Neural cell (in vitro differentiated cells): Measurements from ENCODE around the gene MYBPC2. TPM values are rescaled to one million over a fixed set of nuclear protein-coding genes. Genes with fewer than 3 reads are reported as not detected.

Experiments
- H2AFZ ChIP-seq: fragments of 200-600, 300-800 bp; sonication (generic), shearing (Covaris generic); 2 replicates; pipeline ENCODE4 v1.6.0; 2014; ENCODE audit warnings: low read depth, mild to moderate bottlenecking, antibody characterized with exemption, low read length, moderate library complexity
- H3F3A ChIP-seq: fragments of 200-600 bp; shearing (Covaris generic); 2 replicates; pipeline ENCODE4 v1.6.1; 2016; ENCODE audit warnings: mild to moderate bottlenecking, moderate library complexity, mixed read lengths, antibody characterized with exemption, low read length; ENCODE audit not compliant: insufficient read depth, poor library complexity, severe bottlenecking
- H3K27ac ChIP-seq: fragments of 200-600, 300-800 bp; sonication (generic), shearing (Covaris generic); 2 replicates; pipeline ENCODE4 v1.5.1; 2014; ENCODE audit warnings: mild to moderate bottlenecking, low read length, moderate library complexity
- H3K27me3 ChIP-seq: fragments of 300-800, 200-600 bp; sonication (generic), shearing (Covaris generic); 2 replicates; pipeline ENCODE4 v1.6.0; 2014; ENCODE audit warnings: mild to moderate bottlenecking, low read depth, low read length, moderate library complexity; ENCODE audit not compliant: insufficient read depth
- H3K36me3 ChIP-seq: fragments of 300-800, 200-600 bp; sonication (generic), shearing (Covaris generic); 2 replicates; pipeline ENCODE4 v1.5.1; 2014; ENCODE audit warnings: mild to moderate bottlenecking, antibody characterized with exemption, low read length, moderate library complexity; ENCODE audit not compliant: insufficient read depth
- H3K4me2 ChIP-seq: fragments of 300-800, 200-600 bp; sonication (generic), shearing (Covaris generic); 2 replicates; pipeline ENCODE4 v1.6.0; 2014; ENCODE audit warnings: mild to moderate bottlenecking, low read length
- H3K4me3 ChIP-seq: fragments of 300-800, 200-600 bp; sonication (generic), shearing (Covaris generic); 2 replicates; pipeline ENCODE4 v1.5.1; 2014; ENCODE audit warnings: mild to moderate bottlenecking, low read length, moderate library complexity
- H3K79me2 ChIP-seq: fragments of 200-600 bp; shearing (Covaris generic); replicated peaks from 2 replicates; pipeline ENCODE4 v1.6.0; 2014; ENCODE audit warnings: mild to moderate bottlenecking, low read length, moderate library complexity; ENCODE audit not compliant: insufficient read depth
- H3K9ac ChIP-seq: fragments of 300-800, 200-600 bp; sonication (generic), shearing (Covaris generic); 2 replicates; pipeline ENCODE4 v1.6.1; 2016; ENCODE audit warnings: mild to moderate bottlenecking, low read length, mixed read lengths
- H3K9me2 ChIP-seq: fragments of 200-600 bp; shearing (Covaris generic); 2 replicates; pipeline ENCODE4 v1.6.1; 2016; ENCODE audit warnings: mild to moderate bottlenecking, low read length, mixed read lengths; ENCODE audit not compliant: insufficient read depth
- H3K9me3 ChIP-seq: fragments of 200-600, 300-800 bp; sonication (generic), shearing (Covaris generic); 2 replicates; pipeline ENCODE4 v1.6.1; 2016; ENCODE audit warnings: mild to moderate bottlenecking, mixed run types, low read length, moderate library complexity, mixed read lengths
- H4K20me1 ChIP-seq: fragments of 200-600 bp; shearing (Covaris generic); 2 replicates; pipeline ENCODE4 v1.6.1; 2016; ENCODE audit warnings: mild to moderate bottlenecking, mixed run types; ENCODE audit not compliant: insufficient read depth
- EP300 ChIP-seq: fragments of 450-650 bp; conservative IDR thresholded peaks from 2 replicates; pipeline ENCODE4 v1.6.1; 2014; ENCODE audit warnings: antibody characterized with exemption, mild to moderate bottlenecking, moderate library complexity; ENCODE audit not compliant: poor library complexity, severe bottlenecking
- EZH2 ChIP-seq: fragments of 200-600, 300-800 bp; shearing (Covaris generic), sonication (generic); IDR thresholded peaks from 2 replicates; pipeline ENCODE4 v1.6.1; 2014; ENCODE audit warnings: antibody characterized with exemption, low read length, borderline replicate concordance, mild to moderate bottlenecking; ENCODE audit not compliant: insufficient read depth, poor library complexity, severe bottlenecking
- MXI1 ChIP-seq: fragments of 450-650 bp; conservative IDR thresholded peaks from 2 replicates; pipeline ENCODE4 v1.6.1; 2014; ENCODE audit warnings: antibody characterized with exemption, mild to moderate bottlenecking; ENCODE audit not compliant: poor library complexity, severe bottlenecking
- POLR2AphosphoS5 ChIP-seq: IDR thresholded peaks from 2 replicates; pipeline ENCODE4 v1.6.1; 2012
- RAD21 ChIP-seq: fragments of 450-650 bp; conservative IDR thresholded peaks from 2 replicates; pipeline ENCODE4 v1.6.1; 2014; ENCODE audit warnings: antibody characterized with exemption, mild to moderate bottlenecking, moderate library complexity
- SMC3 ChIP-seq: fragments of 450-650 bp; conservative IDR thresholded peaks from 2 replicates; pipeline ENCODE4 v1.6.1; 2014; ENCODE audit warnings: antibody characterized with exemption, mild to moderate bottlenecking, moderate library complexity; ENCODE audit not compliant: poor library complexity
- TAF1 ChIP-seq: IDR thresholded peaks from 2 replicates; pipeline ENCODE4 v1.6.1; 2012; ENCODE audit warnings: low read depth
- polyA plus RNA-seq: library from polyadenylated mRNA; depleted of rRNA; stranded (reverse); fragments of >200 nt; gene quantifications from 2 replicates; pipeline ENCODE4 v1.2.3, GENCODE V29; 2014
- TF ChIP-seq, protein P1 (sequence below): IDR thresholded peaks from 2 replicates; pipeline ENCODE4 v1.6.1; 2012; ENCODE audit warnings: borderline replicate concordance
- TF ChIP-seq, protein P2 (sequence below): fragments of 450-650 bp; IDR thresholded peaks from 2 replicates; pipeline ENCODE4 v1.5.1; 2014; ENCODE audit warnings: antibody characterized with exemption, mild to moderate bottlenecking, moderate library complexity; ENCODE audit not compliant: poor library complexity, severe bottlenecking

Gene MYBPC2
- polyA plus RNA-seq, 1 donor from 2014 or later: not detected

DNA sequence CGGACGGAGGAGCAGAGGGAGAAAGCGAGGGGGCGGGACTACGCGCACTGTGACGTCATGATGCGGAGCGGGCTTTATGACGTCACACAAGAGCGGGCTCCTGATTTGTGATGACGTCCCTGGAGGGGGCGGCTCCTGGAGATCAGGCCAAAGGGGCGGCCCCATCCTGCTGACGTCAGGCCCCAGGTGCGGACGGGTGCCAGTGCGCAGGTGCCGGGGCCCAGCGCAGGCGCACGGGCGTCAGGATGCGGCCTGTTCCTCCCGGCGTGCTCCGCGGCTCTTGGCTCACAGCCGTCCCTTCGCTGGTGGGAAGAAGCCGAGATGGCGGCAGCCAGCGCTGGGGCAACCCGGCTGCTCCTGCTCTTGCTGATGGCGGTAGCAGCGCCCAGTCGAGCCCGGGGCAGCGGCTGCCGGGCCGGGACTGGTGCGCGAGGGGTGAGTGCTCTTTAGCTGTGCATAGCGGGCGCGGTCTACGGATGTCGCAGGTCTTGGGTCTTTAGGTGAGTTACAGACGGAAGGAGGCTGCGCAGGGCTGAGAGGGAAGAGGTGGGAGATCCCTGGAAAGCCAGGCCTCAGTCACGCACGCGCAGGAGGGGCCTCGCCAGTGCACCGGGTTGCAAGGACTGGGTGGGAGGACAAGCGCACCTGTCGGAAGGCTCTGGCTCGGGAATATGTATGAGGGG lies 43.7 kb downstream of the MYBPC2 start, which contains the start of the genes EMC10 and GARIN5A:
Gene EMC10 (plus strand): TSS at position 284 of the 683 bp plus-strand sequence. CDS start 38 bp downstream, at position 322.
Gene GARIN5A (minus strand): TSS at position 625 of the 683 bp plus-strand sequence. CDS start 460 bp downstream, at position 165.
- H3F3A ChIP-seq: peaks cover 3% of the 10 kb centered on the region
- no peaks in the 10 kb centered on the region for H4K20me1 ChIP-seq
- peak within 1 kb of the TSS; percentile 98 for H3K27ac ChIP-seq
- H3K4me3 ChIP-seq: peak within 1 kb of the TSS; percentile 91
- H3K27me3 ChIP-seq: no peaks in the 10 kb centered on the region
- no peaks in the 10 kb centered on the region for H3K9me3 ChIP-seq
- peak within 1 kb of the TSS; percentile 98 for H3K9ac ChIP-seq
- H3K9me2 ChIP-seq: no peaks in the 10 kb centered on the region
- H3K4me2 ChIP-seq: peak within 1 kb of the TSS; percentile 59
- peaks cover 21% of the 10 kb centered on the region for H3K79me2 ChIP-seq
- TF ChIP-seq, protein P1, sequence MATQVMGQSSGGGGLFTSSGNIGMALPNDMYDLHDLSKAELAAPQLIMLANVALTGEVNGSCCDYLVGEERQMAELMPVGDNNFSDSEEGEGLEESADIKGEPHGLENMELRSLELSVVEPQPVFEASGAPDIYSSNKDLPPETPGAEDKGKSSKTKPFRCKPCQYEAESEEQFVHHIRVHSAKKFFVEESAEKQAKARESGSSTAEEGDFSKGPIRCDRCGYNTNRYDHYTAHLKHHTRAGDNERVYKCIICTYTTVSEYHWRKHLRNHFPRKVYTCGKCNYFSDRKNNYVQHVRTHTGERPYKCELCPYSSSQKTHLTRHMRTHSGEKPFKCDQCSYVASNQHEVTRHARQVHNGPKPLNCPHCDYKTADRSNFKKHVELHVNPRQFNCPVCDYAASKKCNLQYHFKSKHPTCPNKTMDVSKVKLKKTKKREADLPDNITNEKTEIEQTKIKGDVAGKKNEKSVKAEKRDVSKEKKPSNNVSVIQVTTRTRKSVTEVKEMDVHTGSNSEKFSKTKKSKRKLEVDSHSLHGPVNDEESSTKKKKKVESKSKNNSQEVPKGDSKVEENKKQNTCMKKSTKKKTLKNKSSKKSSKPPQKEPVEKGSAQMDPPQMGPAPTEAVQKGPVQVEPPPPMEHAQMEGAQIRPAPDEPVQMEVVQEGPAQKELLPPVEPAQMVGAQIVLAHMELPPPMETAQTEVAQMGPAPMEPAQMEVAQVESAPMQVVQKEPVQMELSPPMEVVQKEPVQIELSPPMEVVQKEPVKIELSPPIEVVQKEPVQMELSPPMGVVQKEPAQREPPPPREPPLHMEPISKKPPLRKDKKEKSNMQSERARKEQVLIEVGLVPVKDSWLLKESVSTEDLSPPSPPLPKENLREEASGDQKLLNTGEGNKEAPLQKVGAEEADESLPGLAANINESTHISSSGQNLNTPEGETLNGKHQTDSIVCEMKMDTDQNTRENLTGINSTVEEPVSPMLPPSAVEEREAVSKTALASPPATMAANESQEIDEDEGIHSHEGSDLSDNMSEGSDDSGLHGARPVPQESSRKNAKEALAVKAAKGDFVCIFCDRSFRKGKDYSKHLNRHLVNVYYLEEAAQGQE: peak; percentile 93
- TF ChIP-seq POLR2AphosphoS5 (peak; percentile 97), SMC3 (peak; percentile 74), EP300 (peak; percentile 62), MXI1 (peak; percentile 84), TAF1 (peak; percentile 96), RAD21 (peak; percentile 71), EZH2 (no peak)
- TF ChIP-seq, protein P2, sequence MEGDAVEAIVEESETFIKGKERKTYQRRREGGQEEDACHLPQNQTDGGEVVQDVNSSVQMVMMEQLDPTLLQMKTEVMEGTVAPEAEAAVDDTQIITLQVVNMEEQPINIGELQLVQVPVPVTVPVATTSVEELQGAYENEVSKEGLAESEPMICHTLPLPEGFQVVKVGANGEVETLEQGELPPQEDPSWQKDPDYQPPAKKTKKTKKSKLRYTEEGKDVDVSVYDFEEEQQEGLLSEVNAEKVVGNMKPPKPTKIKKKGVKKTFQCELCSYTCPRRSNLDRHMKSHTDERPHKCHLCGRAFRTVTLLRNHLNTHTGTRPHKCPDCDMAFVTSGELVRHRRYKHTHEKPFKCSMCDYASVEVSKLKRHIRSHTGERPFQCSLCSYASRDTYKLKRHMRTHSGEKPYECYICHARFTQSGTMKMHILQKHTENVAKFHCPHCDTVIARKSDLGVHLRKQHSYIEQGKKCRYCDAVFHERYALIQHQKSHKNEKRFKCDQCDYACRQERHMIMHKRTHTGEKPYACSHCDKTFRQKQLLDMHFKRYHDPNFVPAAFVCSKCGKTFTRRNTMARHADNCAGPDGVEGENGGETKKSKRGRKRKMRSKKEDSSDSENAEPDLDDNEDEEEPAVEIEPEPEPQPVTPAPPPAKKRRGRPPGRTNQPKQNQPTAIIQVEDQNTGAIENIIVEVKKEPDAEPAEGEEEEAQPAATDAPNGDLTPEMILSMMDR: no peak
- H3K36me3 ChIP-seq: no peaks in the 10 kb centered on the region
- H2AFZ ChIP-seq: peak within 1 kb of the TSS; percentile 71

DNA sequence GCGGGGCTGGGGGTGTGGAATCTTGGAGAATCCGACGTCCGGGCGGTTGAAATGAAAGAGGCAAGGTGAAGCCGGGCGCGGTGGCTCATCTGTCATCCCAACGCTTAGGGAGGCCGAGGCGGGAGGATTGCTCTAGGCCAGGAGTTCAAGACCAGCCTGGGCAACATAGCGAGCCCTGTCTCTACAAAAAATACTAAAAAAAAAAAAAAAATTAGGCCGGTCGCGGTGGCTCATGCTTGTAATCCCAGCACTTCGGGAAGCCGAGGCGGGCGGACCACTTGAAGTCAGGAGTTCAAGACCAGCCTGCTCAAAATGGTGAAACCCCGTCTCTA lies 44.2 kb downstream of the MYBPC2 start:
- Histone ChIP-seq H3K4me3 (peak overlapping the region; percentile 91), H3K27me3 (no peaks in the 10 kb centered on the region), H3K36me3 (no peaks in the 10 kb centered on the region), H3K9ac (peak overlapping the region; percentile 98), H3K9me2 (no peaks in the 10 kb centered on the region), H3K9me3 (no peaks in the 10 kb centered on the region), H3K4me2 (peak overlapping the region; percentile 59), H4K20me1 (no peaks in the 10 kb centered on the region), H3K79me2 (peaks cover 21% of the 10 kb centered on the region), H2AFZ (no peak overlapping the region), H3K27ac (peak overlapping the region; percentile 98), H3F3A (peaks cover 3% of the 10 kb centered on the region)
- TF ChIP-seq SMC3: peak; percentile 33
- TF ChIP-seq, protein P1: no peak
